ENCODE results near the gene MATCAP1.

MATCAP1 gene

GRCh38 chr16:67173323-67173722, 10.4 kb downstream of the MATCAP1 start:
- no peak for DNase-seq (ENCODE audit: low read depth in 2 of 2)

GRCh38 chr16:67170949-67171649, 12.7 kb downstream of the MATCAP1 start:
- DNase-seq (ENCODE audit: low read depth in 2 of 2), result no peak

GRCh38 chr16:67170168-67170948, 13.4 kb downstream of the MATCAP1 start, which contains the start of gene NOL3:
NOL3 (plus strand) TSS chr16:67170538.
- no peak for DNase-seq (ENCODE audit: low read depth in 2 of 2)

- DNase-seq (ENCODE audit: low read depth in 2 of 2), result no peak
Observed at GRCh38 chr16:67169642-67170167, 14.1 kb downstream of the MATCAP1 start.

GRCh38 chr16:67169011-67169451, 14.7 kb downstream of the MATCAP1 start:
- no peak for DNase-seq (ENCODE audit: low read depth in 2 of 2)

- DNase-seq (ENCODE audit: low read depth in 2 of 2), result no peak
Observed at GRCh38 chr16:67167588-67167987, 16.2 kb downstream of the MATCAP1 start.

DNA sequence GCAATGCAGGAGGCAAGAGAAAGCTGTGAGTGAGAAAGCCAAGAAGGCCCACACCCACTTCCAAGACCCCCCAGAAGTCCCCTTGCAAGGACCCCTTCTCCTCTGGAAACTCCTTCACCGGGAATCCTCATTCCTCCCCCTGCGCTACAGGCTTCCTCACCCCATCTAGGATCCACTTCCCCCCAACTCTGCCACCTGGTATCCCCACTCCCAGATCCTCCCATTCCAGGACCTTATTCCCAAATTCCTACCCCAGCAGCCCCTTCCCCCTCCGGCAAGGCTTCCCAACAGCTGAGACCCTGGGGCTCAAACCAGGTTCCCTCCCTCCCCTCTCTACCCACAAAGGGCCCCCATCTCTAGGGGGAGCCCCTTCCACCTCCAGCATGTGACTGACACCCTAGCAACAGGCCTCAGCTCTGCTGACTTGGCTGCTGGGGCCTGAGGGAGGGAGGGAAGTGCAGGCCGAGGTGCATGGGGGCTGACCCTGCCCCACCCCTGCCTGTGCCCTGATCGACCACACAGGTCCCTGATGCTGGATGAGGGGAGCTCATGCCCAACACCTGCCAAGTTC, 17.1 kb downstream of the MATCAP1 start:
- DNase-seq (ENCODE audit: low read depth in 2 of 2), result no peak

DNA sequence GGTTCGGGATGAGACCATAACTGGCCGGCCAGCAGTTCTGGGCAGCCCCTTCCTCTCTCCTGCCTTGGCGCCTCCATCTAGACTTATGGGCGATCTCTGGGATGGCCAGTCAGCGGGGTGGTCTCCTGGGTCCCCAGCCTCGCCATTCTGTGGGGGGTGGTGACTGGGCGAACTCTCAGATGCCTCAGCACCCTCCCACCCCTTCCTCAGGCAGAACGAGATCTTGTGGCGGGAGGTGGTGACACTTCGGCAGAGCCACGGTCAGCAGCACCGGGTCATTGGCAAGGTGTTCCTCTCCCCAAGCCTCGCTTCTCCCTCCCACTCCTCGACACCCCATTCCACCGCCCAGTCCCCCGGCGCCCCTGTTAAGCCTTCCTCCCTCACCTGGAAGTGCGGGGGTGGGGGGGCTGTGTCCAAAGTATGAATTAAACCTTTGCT, 17.6 kb downstream of the MATCAP1 start:
- no peak for DNase-seq (ENCODE audit: low read depth in 2 of 2)

- DNase-seq (ENCODE audit: low read depth in 2 of 2), result no peak
Observed at GRCh38 chr16:67165121-67166078, 18.4 kb downstream of the MATCAP1 start.

GRCh38 chr16:67164599-67165061, 19.1 kb downstream of the MATCAP1 start, which contains the start of gene HSF4:
HSF4 (plus strand) TSS chr16:67164745; CDS start chr16:67164812, 67 bp downstream.
- DNase-seq (ENCODE audit: low read depth in 2 of 2), result no peak

DNA sequence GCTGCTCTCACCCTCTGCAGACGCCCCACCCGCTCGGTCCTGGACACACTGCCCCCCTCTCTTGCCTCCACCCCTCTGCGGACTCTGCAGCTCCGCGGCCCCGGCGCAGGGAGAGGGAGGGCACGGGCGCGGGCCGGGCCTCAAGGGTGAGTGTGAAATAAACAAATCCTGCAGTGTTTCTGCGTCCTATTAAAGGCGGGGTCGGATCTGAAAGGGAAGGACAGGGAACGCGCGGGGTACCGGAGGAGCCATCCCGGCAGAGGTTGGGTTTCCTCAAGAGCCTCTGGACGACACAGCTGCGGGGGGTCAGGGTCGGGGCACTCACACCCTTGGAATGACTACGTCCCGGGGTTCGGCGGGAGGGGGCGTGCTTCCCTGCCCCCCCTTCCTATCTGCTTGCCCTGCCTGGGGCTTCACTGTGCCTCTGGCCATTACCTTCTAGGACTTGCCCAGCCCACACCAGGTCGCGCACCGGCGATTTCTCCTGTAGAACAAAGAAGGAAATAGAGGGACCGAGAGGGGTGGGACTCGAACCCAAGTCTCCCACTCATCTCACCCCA, 19.7 kb downstream of the MATCAP1 start:
- no peak for DNase-seq (ENCODE audit: low read depth in 2 of 2)

DNA sequence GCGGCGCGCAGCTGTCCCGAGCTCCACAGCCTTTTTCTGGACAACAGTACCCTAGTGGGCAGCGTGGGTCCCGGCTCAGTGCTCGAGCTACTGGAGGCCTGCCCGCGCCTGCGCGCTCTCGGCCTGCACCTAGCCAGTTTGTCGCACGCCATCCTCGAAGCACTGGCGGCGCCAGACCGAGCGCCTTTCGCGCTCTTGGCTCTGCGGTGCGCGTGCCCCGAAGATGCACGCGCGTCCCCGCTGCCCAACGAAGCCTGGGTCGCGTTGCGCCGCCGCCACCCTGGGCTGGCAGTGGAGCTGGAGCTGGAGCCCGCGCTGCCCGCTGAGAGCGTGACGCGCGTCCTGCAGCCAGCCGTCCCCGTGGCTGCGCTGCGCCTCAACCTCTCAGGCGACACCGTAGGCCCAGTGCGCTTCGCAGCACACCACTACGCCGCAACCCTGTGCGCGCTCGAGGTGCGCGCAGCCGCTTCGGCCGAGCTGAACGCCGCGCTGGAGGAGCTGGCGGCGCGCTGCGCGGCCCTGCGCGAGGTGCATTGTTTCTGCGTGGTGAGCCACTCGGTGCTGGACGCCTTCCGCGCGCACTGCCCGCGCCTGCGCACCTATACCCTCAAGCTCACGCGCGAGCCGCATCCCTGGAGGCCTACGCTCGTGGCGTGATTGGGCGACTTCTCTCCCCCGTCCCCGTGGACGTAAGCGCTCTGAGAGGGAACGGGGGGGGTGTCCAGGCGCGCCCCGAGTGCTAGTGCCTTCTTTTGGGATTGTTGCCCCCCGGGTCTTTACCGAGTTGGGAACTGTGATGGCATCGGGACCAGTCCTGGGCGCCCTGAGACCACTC, 20.4 kb downstream of the MATCAP1 start:
- no peak for DNase-seq (ENCODE audit: low read depth in 2 of 2)

DNA sequence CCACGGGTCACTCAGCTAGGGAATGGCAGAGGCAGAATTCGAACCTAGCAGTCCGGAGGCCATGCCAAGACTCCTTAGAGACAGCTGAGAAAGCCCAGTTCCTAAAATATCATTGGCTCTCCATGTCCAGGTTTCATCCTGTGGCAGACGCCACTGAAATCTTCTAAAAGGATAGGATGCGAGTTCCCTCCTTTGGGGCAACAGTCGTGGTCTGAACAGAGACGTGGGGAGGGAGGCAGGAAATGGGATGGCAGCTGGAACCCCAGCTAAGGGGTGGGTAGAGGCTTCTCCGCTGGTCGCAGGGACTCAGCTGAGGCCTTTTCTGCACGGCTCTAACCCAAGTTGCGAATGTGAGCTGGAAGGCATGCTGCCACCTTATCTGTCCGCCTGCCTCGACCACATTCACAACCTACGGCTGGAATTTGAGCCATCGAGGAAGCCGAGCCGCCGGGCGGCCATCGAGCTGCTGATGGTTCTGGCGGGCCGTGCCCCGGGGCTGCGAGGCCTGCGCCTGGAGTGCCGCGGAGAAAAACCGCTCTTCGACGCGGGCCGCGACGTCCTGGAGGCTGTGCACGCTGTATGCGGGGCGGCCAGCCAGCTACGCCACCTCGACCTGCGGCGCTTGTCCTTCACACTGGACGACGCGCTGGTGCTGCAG, 21.1 kb downstream of the MATCAP1 start:
- no peak for DNase-seq (ENCODE audit: low read depth in 2 of 2)

DNA sequence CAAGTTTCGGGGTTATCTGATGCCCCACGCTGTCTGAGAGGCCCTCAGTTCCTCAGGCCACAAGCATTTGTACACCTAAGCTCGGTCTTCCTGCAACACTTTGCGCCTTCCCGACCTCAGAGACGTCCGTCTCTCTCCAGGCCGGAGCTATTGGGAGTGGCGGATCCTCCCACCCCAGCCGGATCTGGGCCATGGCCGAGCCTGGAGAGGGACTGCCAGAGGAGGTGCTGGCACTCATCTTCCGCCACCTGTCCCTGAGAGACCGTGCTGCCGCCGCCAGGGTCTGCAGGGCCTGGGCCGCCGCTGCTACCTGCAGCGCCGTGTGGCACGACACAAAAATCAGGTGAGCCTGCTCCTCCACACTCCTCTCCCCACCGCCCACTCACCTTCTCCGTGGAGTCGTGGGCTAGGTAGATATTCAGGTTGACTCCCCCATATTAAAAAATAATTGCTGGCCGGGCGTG, 22.1 kb downstream of the MATCAP1 start:
- DNase-seq (ENCODE audit: low read depth in 2 of 2), result no peak

- peak; percentile 67 to 72 for DNase-seq (ENCODE audit: low read depth in 2 of 2)
Observed at GRCh38 chr16:67158637-67159600, 24.8 kb downstream of the MATCAP1 start.

DNA sequence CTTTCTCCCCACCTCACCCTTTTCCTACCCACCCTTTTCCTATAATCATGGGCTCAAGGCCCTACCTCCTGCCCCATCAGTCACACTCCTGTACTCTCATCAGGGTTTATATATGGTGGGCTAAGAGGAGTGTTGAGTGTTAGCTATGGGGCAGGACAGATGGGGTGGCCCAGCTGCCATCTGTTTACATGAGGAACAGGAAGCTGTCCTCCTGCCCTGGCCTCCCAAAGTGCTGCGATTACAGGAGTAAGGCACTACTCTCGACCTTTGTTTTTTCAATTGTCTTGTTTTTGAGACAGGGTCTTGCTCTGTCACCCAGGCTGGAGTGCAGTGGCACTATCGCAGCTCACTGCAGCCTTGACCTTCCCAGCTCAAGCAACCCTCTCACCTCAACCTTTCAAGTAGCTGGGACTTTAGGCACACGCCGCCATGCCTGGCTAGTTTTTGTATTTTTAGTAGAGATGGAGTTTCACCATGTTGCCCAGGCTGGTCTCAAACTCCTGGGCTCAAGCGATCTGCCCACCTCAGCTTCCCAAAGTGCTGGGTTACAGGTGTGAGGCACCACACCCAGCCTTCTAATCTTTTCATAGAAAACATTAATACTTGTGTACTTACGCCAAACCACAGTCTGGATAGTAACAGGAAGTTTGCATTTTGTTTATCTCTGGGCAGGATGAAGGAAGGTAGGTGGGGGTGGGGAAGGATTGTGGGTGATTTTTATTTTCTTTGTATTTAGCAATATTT, 25.7 kb downstream of the MATCAP1 start:
- DNase-seq (ENCODE audit: low read depth in 2 of 2), result no peak

DNA sequence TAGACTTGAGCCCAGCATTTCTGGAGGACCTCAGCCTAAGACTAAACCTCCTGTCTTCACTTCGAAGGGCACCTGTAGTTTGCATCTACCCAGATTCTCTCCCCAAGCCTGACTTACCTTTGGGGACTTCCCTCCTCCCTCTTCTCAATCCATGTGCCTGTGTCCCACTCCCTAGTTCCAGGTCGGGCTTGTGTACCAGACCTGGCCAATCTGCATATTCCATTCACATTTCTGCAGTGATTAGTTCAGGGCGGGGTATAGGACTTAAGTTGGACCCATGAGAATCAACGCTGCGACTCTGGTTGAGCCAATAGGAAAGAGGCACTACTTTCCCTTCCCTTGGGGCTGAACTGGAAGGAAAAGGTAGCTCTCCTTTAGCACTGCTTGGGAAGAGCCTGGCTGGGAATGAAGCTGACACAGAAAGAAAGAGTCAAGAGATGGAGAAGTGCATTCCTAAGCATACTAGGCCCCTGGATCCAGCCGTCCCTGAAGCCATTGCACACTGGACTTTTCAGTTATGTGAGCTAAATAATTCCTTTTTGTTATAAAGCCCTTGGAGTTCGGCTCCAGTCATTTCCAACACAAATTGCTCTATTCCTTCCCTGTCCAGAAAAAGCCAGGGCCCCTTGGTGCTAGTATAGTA, 26.5 kb downstream of the MATCAP1 start:
- DNase-seq (ENCODE audit: low read depth in 2 of 2), result no peak
